HEK293 (cell line): ENCODE results near the gene NEK7.

Source experiments
- CTCF ChIP-seq: fragments of 450-650 bp; formaldehyde crosslinking; IDR thresholded peaks from 2 replicates; pipeline ENCODE4 v1.5.1; 2016; ENCODE audit warnings: missing biosample characterization, missing genetic modification characterization
- KLF1 ChIP-seq: fragments of 450-650 bp; formaldehyde crosslinking; IDR thresholded peaks from 2 replicates; pipeline ENCODE4 v1.5.1; 2016; ENCODE audit warnings: missing biosample characterization, missing genetic modification characterization
- TCF7L2 ChIP-seq: IDR thresholded peaks from 2 replicates; pipeline ENCODE4 v1.6.1; 2011; ENCODE audit warnings: low read depth, mild to moderate bottlenecking, inconsistent platforms, low read length, moderate library complexity, borderline replicate concordance
- ZNF10 ChIP-seq: fragments of 450-650 bp; formaldehyde crosslinking; IDR thresholded peaks from 2 replicates; pipeline ENCODE4 v1.5.1; 2017; ENCODE audit warnings: missing biosample characterization, missing genetic modification characterization
- ZNF423 ChIP-seq: fragments of 450-650 bp; formaldehyde crosslinking; IDR thresholded peaks from 2 replicates; pipeline ENCODE4 v1.5.1; 2016; ENCODE audit warnings: missing biosample characterization, missing genetic modification characterization
- ZNF621 ChIP-seq: fragments of 450-650 bp; formaldehyde crosslinking; IDR thresholded peaks from 2 replicates; pipeline ENCODE4 v1.5.1; 2017; ENCODE audit warnings: missing biosample characterization, missing genetic modification characterization
- ZSCAN5A ChIP-seq: fragments of 450-650 bp; formaldehyde crosslinking; IDR thresholded peaks from 2 replicates; pipeline ENCODE4 v1.5.1; 2016; ENCODE audit warnings: missing biosample characterization, missing genetic modification characterization

- no peak for TF ChIP-seq ZNF423
- no peak for TF ChIP-seq KLF1
- no peak for TF ChIP-seq CTCF (tag by site-specific recombination)
- no peak for TF ChIP-seq ZSCAN5A (tag by site-specific recombination)
- no peak for TF ChIP-seq TCF7L2
- TF ChIP-seq ZNF10: no peak
- no peak for TF ChIP-seq ZNF621 (tag by site-specific recombination)
Observed at GRCh38 chr1:198177546-198177945, 20.7 kb downstream of the NEK7 start.
